B cell (primary cell): ENCODE data around the gene FAM229B. TPM values are rescaled to one million over a fixed set of nuclear protein-coding genes. Genes with fewer than 3 reads are reported as not detected.

ENCODE experiments used
- ATAC-seq: fragments of 200-7000 bp; cut with Tn5 transposase; one replicate; pipeline ENCODE4 v1.10.0; 2021; ENCODE audit warnings: low read depth, mild to moderate bottlenecking, moderate number of reproducible peaks, moderate library complexity
- CTCF ChIA-PET: fragments of 350-600 bp; sonication (Branson Sonifier 250); formaldehyde crosslinking; loops from one replicate; lab custom pipeline; 2021; ENCODE audit warnings: antibody characterized with exemption, inconsistent platforms; lab: Charles Lee
- POLR2A ChIA-PET: fragments of 350-600 bp; sonication (Branson Sonifier 250); formaldehyde crosslinking; loops from one replicate; lab custom pipeline; 2021; ENCODE audit warnings: antibody characterized with exemption; lab: Charles Lee
- DNase-seq: peaks from one replicate; pipeline ENCODE4 v3.0.0; 2013
- H2AFZ ChIP-seq: 2 replicates; pipeline ENCODE4 v1.6.1; 2012; ENCODE audit warnings: mild to moderate bottlenecking, low read depth, low read length; ENCODE audit not compliant: insufficient read depth, poor library complexity, severe bottlenecking
- H3K27ac ChIP-seq, 2 donors: 1 replicate in 1 of 2; 2 replicates in 1 of 2; pipeline ENCODE4 v1.5.1; 2012 to 2013; ENCODE audit warnings: low read length in 2 of 2, mild to moderate bottlenecking in 2 of 2, moderate library complexity in 1 of 2
- H3K27me3 ChIP-seq, 4 experiments: fragments of 200-600 bp in 1 of 4; sonication (generic) in 1 of 4; replicated peaks in 1 of 4; 1 replicate in 2 of 4; 2 replicates in 2 of 4; pipeline versions ENCODE4 v1.6.1 to v1.7.0; 2013 to 2016; ENCODE audit warnings: low read length in 3 of 4, mild to moderate bottlenecking in 2 of 4, mixed read lengths in 1 of 4, moderate library complexity in 1 of 4; ENCODE audit not compliant: insufficient read depth in 4 of 4, control insufficient read depth in 3 of 4; ENCODE audit errors: control extremely low read depth in 1 of 4
- H3K36me3 ChIP-seq, 2 experiments: replicated peaks in 1 of 2; 1 replicate in 1 of 2; 2 replicates in 1 of 2; pipeline versions ENCODE4 v1.6.1 to v1.7.1; 2013; ENCODE audit warnings: low read length in 1 of 2; ENCODE audit not compliant: insufficient read depth in 2 of 2, control insufficient read depth in 1 of 2; ENCODE audit errors: control extremely low read depth in 1 of 2, extremely low read depth in 1 of 2
- H3K4me1 ChIP-seq, 2 donors: fragments of 200-600 bp in 1 of 2; sonication (generic) in 1 of 2; 1 replicate in 1 of 2; 2 replicates in 1 of 2; pipeline versions ENCODE4 v1.5.1 to v1.6.1; 2013 to 2017; ENCODE audit warnings: low read length in 2 of 2; ENCODE audit not compliant: control insufficient read depth in 2 of 2, insufficient read depth in 2 of 2
- H3K4me2 ChIP-seq: replicated peaks from 2 replicates; pipeline ENCODE3; 2012; ENCODE audit warnings: mild to moderate bottlenecking, low read depth, low read length; ENCODE audit not compliant: poor library complexity, severe bottlenecking
- H3K4me3 ChIP-seq, 5 experiments: fragments of 200-600 bp in 1 of 5; sonication (generic) in 1 of 5; 1 replicate in 3 of 5; 2 replicates in 2 of 5; pipeline versions ENCODE4 v1.5.1 to v1.7.0; 2011 to 2016; ENCODE audit warnings: low read length in 4 of 5, mild to moderate bottlenecking in 4 of 5, low read depth in 2 of 5, control low read depth in 1 of 5, moderate library complexity in 1 of 5; ENCODE audit not compliant: insufficient read depth in 1 of 5; ENCODE audit errors: control extremely low read depth in 1 of 5, extremely low read depth in 1 of 5
- H3K79me2 ChIP-seq: fragments of 200-600 bp; sonication (generic); one replicate; pipeline ENCODE4 v1.6.0; 2016; ENCODE audit warnings: low read length; ENCODE audit not compliant: control insufficient read depth, insufficient read depth
- H3K9ac ChIP-seq: fragments of 200-600 bp; sonication (generic); 2 replicates; pipeline ENCODE4 v1.6.1; 2017; ENCODE audit warnings: mild to moderate bottlenecking, low read length, moderate library complexity
- H3K9me3 ChIP-seq, 3 donors: one replicate each; pipeline versions ENCODE4 v1.6.1 to v1.7.1; 2013; ENCODE audit warnings: low read length in 2 of 3; ENCODE audit not compliant: control insufficient read depth in 2 of 3, insufficient read depth in 1 of 3; ENCODE audit errors: control extremely low read depth in 1 of 3
- H4K20me1 ChIP-seq: 2 replicates; pipeline ENCODE4 v1.6.0; 2012; ENCODE audit warnings: mild to moderate bottlenecking, low read length; ENCODE audit not compliant: insufficient read depth, control insufficient read depth, poor library complexity, severe bottlenecking
- H3K27ac Mint-ChIP-seq: one replicate; pipeline ENCODE4 v1.8.0; 2021; ENCODE audit warnings: mixed read lengths
- H3K27me3 Mint-ChIP-seq: one replicate; pipeline ENCODE4 v1.8.0; 2021; ENCODE audit warnings: mixed read lengths
- H3K4me1 Mint-ChIP-seq: one replicate; pipeline ENCODE4 v1.8.0; 2021; ENCODE audit warnings: mixed read lengths
- H3K4me3 Mint-ChIP-seq: one replicate; pipeline ENCODE4 v1.8.0; 2021; ENCODE audit warnings: mixed read lengths
- H3K9me3 Mint-ChIP-seq: one replicate; pipeline ENCODE4 v1.8.0; 2022; ENCODE audit warnings: mixed read lengths; ENCODE audit not compliant: insufficient read depth
- CTCF ChIP-seq: fragments of 200-600 bp; IDR thresholded peaks from one replicate; pipeline ENCODE4 v1.8.0; 2022; ENCODE audit warnings: antibody characterized with exemption, mild to moderate bottlenecking
- EZH2 ChIP-seq: IDR thresholded peaks from 2 replicates; pipeline ENCODE4 v1.6.1; 2012; ENCODE audit warnings: borderline replicate concordance, low read depth, mild to moderate bottlenecking, moderate library complexity, low read length; ENCODE audit not compliant: insufficient read depth, poor library complexity, severe bottlenecking
- WGBS: methylation state at CpG from one replicate; pipeline ENCODE4 v1.1.5; 2013; ENCODE audit warnings: missing lambda C conversion rate; ENCODE audit not compliant: insufficient coverage; 5-methylcytosine and 5-hydroxymethylcytosine counted together
- intact Hi-C: fragments of 100-400 bp; cut with micrococcal nuclease; formaldehyde crosslinking; loops from one replicate; pipeline ENCODE4 v1.10.0; 2022
- polyA plus RNA-seq: library from polyadenylated mRNA; depleted of rRNA; stranded (reverse); fragments of >200 nt; gene quantifications from 2 replicates; pipeline ENCODE4 v1.2.3, GENCODE V29; 2012
- total RNA-seq, 2 donors: library from RNA; stranded (reverse); fragments of 120-200 nt in 1 of 2; gene quantifications; 1 replicate in 1 of 2; 2 replicates in 1 of 2; pipeline versions ENCODE4 v1.2.3 to v1.2.4, GENCODE V29; 2013 to 2022

FAM229B gene
- total and polyA plus RNA-seq, 2 donors (not counting 1 experiment from before 2014, with no cell fraction given), result 1.3 to 4.4 TPM

DNA sequence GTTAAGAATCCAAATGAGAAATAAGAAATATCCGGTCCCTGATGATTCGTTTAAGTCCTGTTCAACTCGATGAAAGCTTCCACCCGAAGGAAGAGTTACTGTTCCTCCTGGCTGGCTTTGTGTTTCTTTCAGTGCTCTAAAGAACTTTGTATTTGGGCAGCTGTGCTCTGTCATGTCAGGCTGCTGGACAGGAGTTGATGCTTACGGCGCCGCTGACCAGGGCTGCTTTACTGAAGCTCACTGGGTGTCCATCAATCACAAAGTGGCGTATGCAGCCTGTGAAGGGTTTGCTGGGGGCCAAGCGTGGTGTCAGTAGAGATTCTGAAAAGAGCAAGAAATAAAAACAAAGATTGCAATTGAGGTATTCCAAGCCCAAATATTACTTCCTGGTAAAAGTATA lies 21.9 kb downstream of the FAM229B start:
- Histone ChIP-seq H2AFZ (no peak overlapping the region), H3K4me2 (no peak overlapping the region), H3K9me3 (no peaks in the 10 kb centered on the region), H3K36me3 (no peaks in the 10 kb centered on the region), H3K4me3 (no peak overlapping the region), H3K9ac (no peak overlapping the region), H3K27me3 (peaks cover 0 to 4% (median 2%) of the 10 kb centered on the region in 4 experiments), H3K27ac (no peak overlapping the region), H4K20me1 (no peaks in the 10 kb centered on the region), H3K4me1 (no peaks in the 10 kb centered on the region), H3K79me2 (no peaks in the 10 kb centered on the region)
- Mint-ChIP-seq H3K27me3 (peaks cover 20% of the 10 kb centered on the region), H3K4me3 (no peak overlapping the region), H3K9me3 (peaks cover 7% of the 10 kb centered on the region), H3K4me1 (no peaks in the 10 kb centered on the region), H3K27ac (no peak overlapping the region)
- ChIA-PET CTCF (no interaction called here), POLR2A (no interaction called here)
- ATAC-seq (no peak), DNase-seq (no peak)
- intact Hi-C loops, result no loop called here
- TF ChIP-seq EZH2 (no peak), CTCF (no peak)
- 88% methylated on average over 7 of the region's 9 CpGs for WGBS

DNA sequence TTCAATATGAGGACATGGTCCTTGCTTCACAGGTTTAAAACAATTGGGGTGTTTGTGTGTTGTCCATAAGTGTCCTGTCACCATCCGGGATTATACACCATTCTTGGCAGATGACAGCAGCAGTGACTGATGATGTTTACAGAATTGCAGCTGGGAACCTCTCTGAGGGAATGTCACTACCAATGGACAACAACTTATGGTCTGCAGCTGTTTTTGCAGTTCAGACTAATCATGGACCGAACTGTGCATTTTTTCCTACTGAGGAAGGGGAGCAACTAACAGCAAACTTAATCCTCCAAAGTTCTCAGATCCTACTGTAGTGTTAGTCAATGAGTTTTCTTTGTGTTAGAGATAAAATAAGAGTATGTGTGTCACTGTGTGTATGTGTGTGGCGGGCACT lies 26.0 kb downstream of the FAM229B start:
- Histone ChIP-seq H3K79me2 (no peaks in the 10 kb centered on the region), H3K4me3 (no peak overlapping the region), H3K4me2 (no peak overlapping the region), H3K4me1 (no peaks in the 10 kb centered on the region), H3K36me3 (no peaks in the 10 kb centered on the region), H3K27me3 (peaks cover 0 to 4% (median 2%) of the 10 kb centered on the region in 4 experiments), H3K9ac (no peak overlapping the region), H3K27ac (no peak overlapping the region), H4K20me1 (no peaks in the 10 kb centered on the region), H2AFZ (no peak overlapping the region), H3K9me3 (no peaks in the 10 kb centered on the region)
- intact Hi-C loops, result no loop called here
- ATAC-seq (no peak), DNase-seq (no peak)
- TF ChIP-seq CTCF (no peak), EZH2 (no peak)
- no peak overlapping the region for H3K27ac Mint-ChIP-seq
- POLR2A ChIA-PET, result no interaction called here
- no peaks in the 10 kb centered on the region for H3K9me3 Mint-ChIP-seq
- 90% methylated on average over 2 of the region's 3 CpGs for WGBS
- H3K4me1 Mint-ChIP-seq, result no peaks in the 10 kb centered on the region
- CTCF ChIA-PET, result no interaction called here
- no peak overlapping the region for H3K4me3 Mint-ChIP-seq
- H3K27me3 Mint-ChIP-seq, result peaks cover 25% of the 10 kb centered on the region
